Loucy (cell line): ENCODE data around the gene FSTL4.

Source experiments
- CTCF ChIP-seq: fragments of 200-600 bp; sonication (generic); conservative IDR thresholded peaks from 2 replicates; pipeline ENCODE4 v1.5.1; 2014; ENCODE audit warnings: mild to moderate bottlenecking, antibody characterized with exemption, low read length
- EZH2phosphoT487 ChIP-seq: fragments of 200-600 bp; IDR thresholded peaks from 2 replicates; pipeline ENCODE4 v1.6.1; 2018; ENCODE audit warnings: antibody characterized with exemption, mild to moderate bottlenecking, moderate library complexity, borderline replicate concordance

GRCh38 chr5:133309166-133309795, 303.1 kb downstream of the FSTL4 start:
- TF ChIP-seq CTCF (no peak), EZH2phosphoT487 (no peak)
